Endothelial cell of umbilical vein (primary cell): ENCODE data around the gene CREB3. TPM values are rescaled to one million over a fixed set of nuclear protein-coding genes. Genes with fewer than 3 reads are reported as not detected.

Source experiments
- BruUV-seq: library from RNA; stranded (reverse); fragments of 400-500 nt; replicated peaks from 2 replicates; lab custom pipeline; 2021; lab: Mats Ljungman, UMichigan
- CTCF ChIA-PET: fragments of 300-600, 350-600 bp; sonication (Branson Sonifier 250); formaldehyde crosslinking; loops from one replicate; lab custom pipeline; 2021; ENCODE audit warnings: antibody characterized with exemption, inconsistent platforms; lab: Charles Lee
- POLR2A ChIA-PET: fragments of 300-600, 350-600 bp; sonication (Branson Sonifier 250); formaldehyde crosslinking; loops from one replicate; lab custom pipeline; 2021; ENCODE audit warnings: antibody characterized with exemption, inconsistent platforms; lab: Charles Lee
- DNase-seq: peaks from one replicate; pipeline ENCODE4 v3.0.0-alpha.2; 2011; ENCODE audit warnings: low read depth, low spot score
- FAIRE-seq: peaks from 2 replicates; lab custom pipeline; 2011; peaks lifted over from hg19 to GRCh38; lab: Jason Lieb, UNC
- H2AFZ ChIP-seq: 2 replicates; pipeline ENCODE4 v1.6.0; 2012; ENCODE audit warnings: low read depth, low read length, control low read depth, inconsistent platforms
- H3K27ac ChIP-seq: 2 replicates; pipeline ENCODE4 v1.5.1; 2011; ENCODE audit warnings: low read depth, mild to moderate bottlenecking, control low read depth, low read length, moderate library complexity; ENCODE audit not compliant: insufficient read depth
- H3K27me3 ChIP-seq, 2 experiments: 2 replicates each; pipeline versions ENCODE4 v1.6.0 to v1.6.1; 2011; ENCODE audit warnings: low read length in 2 of 2, mixed read lengths in 1 of 2; ENCODE audit not compliant: control insufficient read depth in 2 of 2, insufficient read depth in 2 of 2
- H3K36me3 ChIP-seq, 2 experiments: 2 replicates in 1 of 2; 3 replicates in 1 of 2; pipeline ENCODE4 v1.5.1; 2011; ENCODE audit warnings: low read length in 2 of 2, mild to moderate bottlenecking in 1 of 2, moderate library complexity in 1 of 2; ENCODE audit not compliant: control insufficient read depth in 2 of 2, insufficient read depth in 2 of 2; ENCODE audit errors: extremely low read depth in 1 of 2
- H3K4me1 ChIP-seq: 3 replicates; pipeline ENCODE4 v1.5.1; 2011; ENCODE audit warnings: mild to moderate bottlenecking, low read length; ENCODE audit not compliant: control insufficient read depth, insufficient read depth; ENCODE audit errors: extremely low read depth
- H3K4me2 ChIP-seq: 2 replicates; pipeline ENCODE4 v1.6.1; 2011; ENCODE audit warnings: low read length, control low read depth, mixed read lengths; ENCODE audit not compliant: insufficient read depth
- H3K4me3 ChIP-seq, 3 experiments: fragments of 200-600 bp in 1 of 3; sonication (generic), shearing (Covaris generic) in 1 of 3; replicated peaks in 1 of 3; 2 replicates each; pipeline ENCODE4 v1.5.1; 2011 to 2016; ENCODE audit warnings: control low read depth in 3 of 3, low read length in 3 of 3, mild to moderate bottlenecking in 2 of 3, inconsistent platforms in 1 of 3, low read depth in 1 of 3, moderate library complexity in 1 of 3; ENCODE audit not compliant: insufficient read depth in 1 of 3
- H3K79me2 ChIP-seq: 2 replicates; pipeline ENCODE4 v1.6.0; 2012; ENCODE audit warnings: low read length, inconsistent platforms; ENCODE audit not compliant: control insufficient read depth, insufficient read depth
- H3K9ac ChIP-seq: replicated peaks from 2 replicates; pipeline ENCODE3; 2011; ENCODE audit warnings: low read length, control low read depth; ENCODE audit not compliant: insufficient read depth; ENCODE audit errors: extremely low read depth
- H3K9me1 ChIP-seq: replicated peaks from 3 replicates; pipeline ENCODE4 v1.6.0; 2011; ENCODE audit warnings: mild to moderate bottlenecking, low read length; ENCODE audit not compliant: control insufficient read depth, insufficient read depth; ENCODE audit errors: extremely low read depth
- H3K9me3 ChIP-seq: replicated peaks from 2 replicates; pipeline ENCODE4 v1.5.1; 2012; ENCODE audit warnings: low read length, inconsistent platforms; ENCODE audit not compliant: control insufficient read depth, insufficient read depth
- H4K20me1 ChIP-seq: replicated peaks from 2 replicates; pipeline ENCODE3; 2011; ENCODE audit warnings: mild to moderate bottlenecking, low read length; ENCODE audit not compliant: control insufficient read depth, insufficient read depth; ENCODE audit errors: extremely low read depth
- FOS ChIP-seq: IDR thresholded peaks from 2 replicates; pipeline ENCODE4 v1.6.1; 2011; ENCODE audit warnings: mild to moderate bottlenecking, low read length, moderate library complexity, borderline replicate concordance; ENCODE audit not compliant: insufficient read depth
- GATA2 ChIP-seq: IDR thresholded peaks from 2 replicates; pipeline ENCODE4 v1.7.0; 2011; ENCODE audit warnings: low read depth, mild to moderate bottlenecking, moderate library complexity, mixed read lengths, low read length; ENCODE audit not compliant: insufficient read length, insufficient read depth
- POLR2A ChIP-seq: IDR thresholded peaks from 2 replicates; pipeline ENCODE4 v1.6.1; 2012; ENCODE audit warnings: low read depth, mild to moderate bottlenecking, control low read depth, low read length
- POLR2AphosphoS5 ChIP-seq: IDR thresholded peaks from 2 replicates; pipeline ENCODE4 v1.6.1; 2012; ENCODE audit warnings: low read depth, mild to moderate bottlenecking, control low read depth, low read length, moderate library complexity; ENCODE audit not compliant: insufficient read depth
- dilution Hi-C: fragments of 300-500 bp; cut with MboI; formaldehyde crosslinking; loops from one replicate; pipeline ENCODE4 v1.15.0; 2019; ENCODE audit warnings: low sequenced_read_pairs; ENCODE audit not compliant: extremely low pct_ligation_motif_present
- intact Hi-C: fragments of 100-400 bp; cut with micrococcal nuclease; formaldehyde crosslinking; loops from one replicate; pipeline ENCODE4 v1.10.0; 2022
- polyA plus RNA-seq, 4 experiments: library from polyadenylated mRNA; depleted of rRNA in 3 of 4; stranded (reverse) in 3 of 4; unstranded in 1 of 4; fragments of >200 nt; gene quantifications; 2 replicates each; pipeline versions ENCODE4 v1.2.1 to v1.2.3, GENCODE V29; 2011 to 2012; ENCODE audit warnings: missing spikeins in 1 of 4
- total RNA-seq: library from RNA; stranded (reverse); gene quantifications from 2 replicates; pipeline ENCODE4 v1.2.3, GENCODE V29; 2021
- TF ChIP-seq, protein P1 (sequence below), 2 donors: IDR thresholded peaks; 1 replicate in 1 of 2; 2 replicates in 1 of 2; pipeline ENCODE4 v1.5.1; 2011; ENCODE audit warnings: low read length in 2 of 2, mild to moderate bottlenecking in 2 of 2, moderate library complexity in 2 of 2, control low read depth in 1 of 2, inconsistent platforms in 1 of 2, low read depth in 1 of 2; ENCODE audit not compliant: insufficient read depth in 1 of 2; ENCODE audit errors: extremely low read depth in 1 of 2
- TF ChIP-seq, protein P2 (sequence below): IDR thresholded peaks from 2 replicates; pipeline ENCODE4 v1.6.1; 2011; ENCODE audit not compliant: insufficient read depth, insufficient read length

The CREB3 gene
- total and polyA plus RNA-seq, 2 donors (not counting 3 experiments of a cell fraction or from before 2014, with no cell fraction given), result 39.8 to 52.1 TPM

DNA sequence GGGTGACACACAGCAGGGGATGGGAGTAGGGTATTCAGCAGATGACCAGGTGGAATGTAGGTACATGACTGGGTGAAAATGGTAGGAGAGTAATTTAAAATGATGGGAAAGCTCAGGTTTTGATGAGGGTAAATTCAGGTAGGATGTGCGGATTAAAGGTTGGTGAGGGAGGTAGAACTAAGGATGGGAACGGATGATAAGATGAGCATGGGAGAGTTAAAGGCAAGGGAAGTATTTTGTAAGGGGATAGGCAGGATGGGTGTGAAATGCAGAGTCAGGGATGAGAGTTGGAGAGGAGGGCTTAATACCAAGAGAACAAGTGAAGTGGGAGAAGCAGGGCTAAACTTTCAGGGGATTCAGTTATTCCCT lies 2.0 kb upstream of the CREB3 start:
- no peak for DNase-seq
- H3K4me2 ChIP-seq, result peak overlapping the region; percentile 97
- no peaks in the 10 kb centered on the region for H3K9me1 ChIP-seq
- H3K4me1 ChIP-seq, result peaks cover 63% of the 10 kb centered on the region
- H3K27ac ChIP-seq, result peak overlapping the region; percentile 79
- dilution Hi-C loops, result no loop called here
- H3K9me3 ChIP-seq, result no peaks in the 10 kb centered on the region
- H2AFZ ChIP-seq, result no peak overlapping the region
- peak overlapping the region; percentile 39 to 92 (median 79) for H3K4me3 ChIP-seq
- no TSS peak for BruUV-seq
- peaks cover 5 to 8% of the 10 kb centered on the region in 2 experiments for H3K36me3 ChIP-seq
- no peaks in the 10 kb centered on the region for H3K27me3 ChIP-seq
- peak overlapping the region; percentile 92 for H3K9ac ChIP-seq
- intact Hi-C loops, result no loop called here
- TF ChIP-seq, protein P1, sequence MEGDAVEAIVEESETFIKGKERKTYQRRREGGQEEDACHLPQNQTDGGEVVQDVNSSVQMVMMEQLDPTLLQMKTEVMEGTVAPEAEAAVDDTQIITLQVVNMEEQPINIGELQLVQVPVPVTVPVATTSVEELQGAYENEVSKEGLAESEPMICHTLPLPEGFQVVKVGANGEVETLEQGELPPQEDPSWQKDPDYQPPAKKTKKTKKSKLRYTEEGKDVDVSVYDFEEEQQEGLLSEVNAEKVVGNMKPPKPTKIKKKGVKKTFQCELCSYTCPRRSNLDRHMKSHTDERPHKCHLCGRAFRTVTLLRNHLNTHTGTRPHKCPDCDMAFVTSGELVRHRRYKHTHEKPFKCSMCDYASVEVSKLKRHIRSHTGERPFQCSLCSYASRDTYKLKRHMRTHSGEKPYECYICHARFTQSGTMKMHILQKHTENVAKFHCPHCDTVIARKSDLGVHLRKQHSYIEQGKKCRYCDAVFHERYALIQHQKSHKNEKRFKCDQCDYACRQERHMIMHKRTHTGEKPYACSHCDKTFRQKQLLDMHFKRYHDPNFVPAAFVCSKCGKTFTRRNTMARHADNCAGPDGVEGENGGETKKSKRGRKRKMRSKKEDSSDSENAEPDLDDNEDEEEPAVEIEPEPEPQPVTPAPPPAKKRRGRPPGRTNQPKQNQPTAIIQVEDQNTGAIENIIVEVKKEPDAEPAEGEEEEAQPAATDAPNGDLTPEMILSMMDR (IDR thresholded peaks at IDR 0.05; ENCODE audit: extremely low read depth in 1 of 2, insufficient read depth in 1 of 2, low read depth in 1 of 2, low read length in 2 of 2), result no peak
- TF ChIP-seq FOS, result no peak
- TF ChIP-seq GATA2, result no peak
- TF ChIP-seq, protein P2, sequence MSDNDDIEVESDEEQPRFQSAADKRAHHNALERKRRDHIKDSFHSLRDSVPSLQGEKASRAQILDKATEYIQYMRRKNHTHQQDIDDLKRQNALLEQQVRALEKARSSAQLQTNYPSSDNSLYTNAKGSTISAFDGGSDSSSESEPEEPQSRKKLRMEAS, result no peak
- peak; percentile 47 for TF ChIP-seq POLR2A
- no peak for TF ChIP-seq POLR2AphosphoS5
- ChIA-PET POLR2A (interaction anchor here (1.0 kb wide), 1 partner anchor 41 kb away, joined by 3 read pairs; no protein-coding TSS in a partner anchor), CTCF (interaction anchor here (1.1 to 3.7 kb wide), 11 partner anchors 9 to 152 kb away, joined by 4 to 32 read pairs (median 8); partner anchors contain the start of genes ARHGEF39, GBA2, HINT2 and RGP1)
- no peak for FAIRE-seq
- peaks cover 77% of the 10 kb centered on the region for H3K79me2 ChIP-seq
- no peaks in the 10 kb centered on the region for H4K20me1 ChIP-seq
